Cerebellar cortex (tissue), 1 donor: Measurements from ENCODE around the gene SERPINA12.

ENCODE experiments used
- DNase-seq: peaks from one replicate; pipeline ENCODE4 v3.0.0-alpha.2; 2015; ENCODE audit warnings: low spot score

Gene SERPINA12

GRCh38 chr14:94464290-94464689 is 45.0 kb downstream of the SERPINA12 start:
- no peak for DNase-seq

- DNase-seq: no peak
These were observed 46.3 kb downstream of the SERPINA12 start for GRCh38 chr14:94462763-94463572.

GRCh38 chr14:94462219-94462551 is 47.1 kb downstream of the SERPINA12 start:
- no peak for DNase-seq

GRCh38 chr14:94461526-94462218 is 47.6 kb downstream of the SERPINA12 start:
- no peak for DNase-seq

- DNase-seq: no peak
These were observed 48.4 kb downstream of the SERPINA12 start for GRCh38 chr14:94460631-94461416.

- no peak for DNase-seq
These were observed 50.6 kb downstream of the SERPINA12 start for GRCh38 chr14:94458558-94459205.

- DNase-seq: no peak
These were observed 51.2 kb downstream of the SERPINA12 start for GRCh38 chr14:94458096-94458495.

GRCh38 chr14:94455928-94456327 is 53.3 kb downstream of the SERPINA12 start:
- DNase-seq: no peak

- DNase-seq: no peak
These were observed 57.4 kb downstream of the SERPINA12 start for GRCh38 chr14:94451826-94452225.

- DNase-seq: no peak
These were observed 58.0 kb downstream of the SERPINA12 start for GRCh38 chr14:94451091-94451771.

- DNase-seq: no peak
These were observed 58.6 kb downstream of the SERPINA12 start for GRCh38 chr14:94450722-94451090.

- DNase-seq: no peak
These were observed 59.3 kb downstream of the SERPINA12 start for GRCh38 chr14:94449930-94450329.

- no peak for DNase-seq
These were observed 61.0 kb downstream of the SERPINA12 start for GRCh38 chr14:94448071-94448808.

GRCh38 chr14:94447206-94447605 is 62.1 kb downstream of the SERPINA12 start:
- no peak for DNase-seq

GRCh38 chr14:94446126-94446525 is 63.1 kb downstream of the SERPINA12 start:
- DNase-seq: no peak

GRCh38 chr14:94445003-94445402 is 64.3 kb downstream of the SERPINA12 start:
- DNase-seq: no peak

GRCh38 chr14:94441531-94442205 is 67.6 kb downstream of the SERPINA12 start:
- DNase-seq: no peak

GRCh38 chr14:94441130-94441529 is 68.1 kb downstream of the SERPINA12 start:
- no peak for DNase-seq

GRCh38 chr14:94439453-94440057 is 69.7 kb downstream of the SERPINA12 start:
- DNase-seq: no peak
